NCI-H2227 (cell line): ENCODE data around the gene INTS3.

Experiments used
- DNase-seq: peaks from one replicate; lab custom pipeline; 2025; ENCODE audit not compliant: unreplicated experiment; lab: John Stamatoyannopoulos, UW

INTS3 gene

DNA sequence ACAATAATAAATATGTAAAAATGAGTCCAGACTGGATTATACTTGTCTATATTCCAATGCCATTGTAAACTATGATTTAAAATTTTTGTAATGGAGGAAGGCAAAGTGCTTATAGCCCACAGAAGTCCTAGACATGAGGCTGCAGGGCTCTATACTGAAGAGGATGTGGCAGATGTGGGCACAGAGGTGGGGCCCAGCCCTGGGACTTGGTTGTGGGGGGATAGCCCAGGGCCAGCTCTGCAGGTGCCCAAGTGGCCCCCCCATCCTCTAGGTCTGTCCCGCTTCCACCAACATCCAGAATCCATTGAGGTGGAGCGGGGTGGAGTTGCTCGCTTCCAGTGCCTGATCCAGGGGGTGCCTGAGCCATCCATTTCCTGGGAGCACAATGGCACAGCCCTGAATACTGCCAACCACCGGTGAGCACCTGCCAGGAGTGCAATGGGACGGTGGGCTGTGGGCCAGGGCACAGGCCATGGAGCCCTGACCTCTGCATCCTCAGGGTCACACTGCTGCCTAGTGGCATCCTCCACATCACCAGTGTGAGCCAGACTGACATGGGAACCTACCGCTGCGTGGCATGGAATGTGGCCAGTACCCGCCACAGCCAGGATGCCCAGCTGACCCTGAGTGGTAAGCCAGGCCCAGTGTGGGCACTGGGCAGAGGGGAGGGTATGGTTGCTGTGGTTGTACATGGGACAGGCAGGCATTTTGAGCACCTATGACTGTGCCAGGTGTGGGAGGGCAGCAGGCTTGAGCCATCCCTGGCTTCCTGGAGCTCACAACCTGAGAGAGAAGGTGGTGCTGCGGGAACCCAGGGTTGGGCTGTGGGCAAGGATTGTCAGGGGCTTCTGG lies 68.3 kb downstream of the INTS3 start:
- no peak for DNase-seq

DNA sequence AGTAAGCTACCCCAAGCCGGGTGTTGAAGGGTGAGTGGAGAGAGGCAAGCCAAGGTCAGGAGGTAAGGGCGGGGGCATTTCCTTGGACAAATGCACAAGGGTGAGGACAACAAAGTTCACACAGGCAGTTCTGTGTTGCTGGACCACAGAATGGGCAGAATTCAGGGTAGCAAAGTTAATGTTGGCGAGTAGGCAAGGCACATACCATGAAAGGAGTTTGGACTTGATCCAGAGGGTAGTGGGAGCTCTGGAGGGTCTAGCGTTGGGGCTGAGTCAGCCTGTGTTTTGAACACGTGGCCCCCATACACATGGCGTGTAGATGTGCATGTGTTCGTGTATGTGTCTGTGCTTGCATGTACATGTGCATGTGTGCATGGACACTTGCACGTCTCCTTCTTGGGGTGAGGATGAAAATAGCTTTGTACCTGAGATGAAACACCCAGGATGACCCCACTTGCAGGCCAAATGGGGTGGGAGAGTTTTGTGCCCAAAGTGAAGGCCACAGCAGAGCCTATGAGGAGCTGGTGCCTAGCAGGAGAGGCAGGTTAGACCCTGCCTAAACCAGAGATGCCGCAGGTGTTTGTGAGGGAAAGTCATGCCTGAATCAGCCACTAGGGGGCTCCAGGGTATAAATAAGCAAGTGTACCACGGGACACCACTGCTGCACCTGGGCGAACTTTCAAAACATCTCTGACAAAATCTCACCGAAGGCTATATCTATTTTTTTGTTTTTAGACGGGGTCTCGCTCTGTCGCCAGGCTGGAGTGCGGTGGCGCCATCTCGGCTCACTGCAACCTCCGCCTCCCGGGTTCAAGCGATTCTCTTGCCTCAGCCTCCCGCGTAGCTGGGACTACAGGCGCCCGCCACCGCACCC lies 69.2 kb downstream of the INTS3 start:
- DNase-seq: peak; percentile 56

DNA sequence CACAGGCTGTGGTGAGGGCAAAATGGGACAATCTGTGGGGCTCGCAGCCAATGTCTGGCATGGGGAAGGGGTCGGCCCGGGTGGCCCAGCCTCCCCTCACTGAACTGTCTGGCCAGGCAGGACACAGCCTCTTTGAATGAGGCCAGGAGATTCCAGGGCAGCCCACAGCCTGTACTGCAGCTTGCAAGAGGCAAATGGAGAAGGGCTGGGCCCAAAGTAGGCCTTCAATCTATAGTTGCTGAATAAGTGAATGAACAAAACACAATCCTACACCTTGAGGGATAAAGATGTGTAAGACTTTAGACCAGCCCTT lies 70.6 kb downstream of the INTS3 start:
- no peak for DNase-seq

DNA sequence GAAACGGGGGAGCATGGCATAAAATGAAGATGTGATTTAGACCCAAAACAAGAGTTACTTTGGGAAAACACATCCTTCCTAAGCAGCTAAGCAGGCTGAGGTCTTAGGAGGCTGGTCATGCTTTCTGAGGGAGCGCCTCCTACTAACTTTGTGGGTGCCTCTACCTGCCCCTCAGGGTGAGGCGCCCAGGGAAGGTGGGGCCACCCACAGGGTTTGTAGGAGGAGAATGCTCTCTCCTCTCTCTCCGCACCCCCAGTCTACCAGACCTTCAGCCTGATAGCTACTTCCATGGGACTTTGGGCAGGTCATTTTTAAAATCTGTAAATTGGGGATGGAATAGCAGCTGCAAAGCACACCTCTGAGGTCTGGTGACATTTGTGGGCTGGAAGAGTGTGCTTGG lies 71.2 kb downstream of the INTS3 start:
- DNase-seq: no peak

DNA sequence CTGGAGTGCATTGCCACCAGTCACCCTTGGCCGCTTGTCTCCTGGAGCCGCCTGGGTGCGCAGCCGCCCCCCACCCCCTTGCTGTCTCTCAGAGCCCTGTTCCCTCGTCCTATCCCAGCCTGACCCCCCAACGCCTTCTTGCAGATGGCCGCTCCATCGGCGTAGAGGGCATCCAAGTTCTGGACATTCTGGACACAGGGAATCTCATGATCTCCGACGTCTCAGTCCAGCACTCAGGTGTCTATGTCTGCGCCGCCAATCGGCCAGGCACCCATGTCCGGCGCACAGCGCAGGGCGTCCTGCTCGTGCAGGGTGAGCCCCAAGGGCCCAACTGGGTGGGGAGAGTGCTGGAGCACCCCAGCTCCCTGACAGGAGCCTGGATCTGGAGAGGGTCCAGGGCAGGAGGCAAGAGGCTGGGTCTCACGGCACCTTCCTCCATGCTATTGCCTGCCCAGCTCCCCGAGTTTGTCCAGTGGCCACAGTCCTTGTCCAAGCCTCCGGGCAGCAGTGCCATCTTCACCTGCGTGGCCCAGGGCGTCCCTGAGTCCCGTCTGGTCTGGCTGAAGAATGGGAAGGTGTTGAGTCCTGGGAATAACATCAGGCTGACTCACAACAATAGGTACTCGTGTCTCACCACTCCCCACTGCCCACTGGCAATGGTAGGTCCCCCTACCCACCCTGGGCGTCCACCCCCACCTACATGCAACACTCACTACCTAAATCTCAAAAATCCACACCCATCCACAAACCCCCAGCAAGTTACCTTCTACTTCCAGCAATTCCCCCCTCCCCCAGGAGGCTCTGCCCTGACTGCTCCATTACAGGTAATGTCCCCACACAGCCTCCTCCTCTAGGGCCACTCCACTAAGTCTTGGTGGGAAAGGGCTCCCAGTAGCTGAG lies 72.0 kb downstream of the INTS3 start:
- DNase-seq: no peak

DNA sequence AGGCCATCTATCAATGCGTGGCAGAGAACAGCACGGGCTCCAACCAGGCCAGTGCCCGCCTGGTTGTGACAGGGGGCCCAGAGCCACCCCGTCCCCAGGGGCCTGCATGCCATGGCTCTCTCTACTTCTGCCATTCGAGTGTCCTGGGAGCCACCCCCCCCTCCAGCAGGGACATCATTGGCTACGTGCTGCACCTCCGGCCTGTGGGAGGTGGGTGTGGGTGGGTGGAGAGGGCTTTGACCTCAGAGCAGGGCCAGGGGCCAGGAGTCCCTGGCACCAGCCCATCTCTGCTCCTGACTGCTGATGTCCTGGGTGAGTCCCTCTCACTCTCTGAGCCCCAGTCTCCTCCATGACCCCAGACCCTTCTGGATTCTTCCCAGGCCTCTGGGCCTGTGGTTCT lies 72.7 kb downstream of the INTS3 start:
- DNase-seq: no peak

DNA sequence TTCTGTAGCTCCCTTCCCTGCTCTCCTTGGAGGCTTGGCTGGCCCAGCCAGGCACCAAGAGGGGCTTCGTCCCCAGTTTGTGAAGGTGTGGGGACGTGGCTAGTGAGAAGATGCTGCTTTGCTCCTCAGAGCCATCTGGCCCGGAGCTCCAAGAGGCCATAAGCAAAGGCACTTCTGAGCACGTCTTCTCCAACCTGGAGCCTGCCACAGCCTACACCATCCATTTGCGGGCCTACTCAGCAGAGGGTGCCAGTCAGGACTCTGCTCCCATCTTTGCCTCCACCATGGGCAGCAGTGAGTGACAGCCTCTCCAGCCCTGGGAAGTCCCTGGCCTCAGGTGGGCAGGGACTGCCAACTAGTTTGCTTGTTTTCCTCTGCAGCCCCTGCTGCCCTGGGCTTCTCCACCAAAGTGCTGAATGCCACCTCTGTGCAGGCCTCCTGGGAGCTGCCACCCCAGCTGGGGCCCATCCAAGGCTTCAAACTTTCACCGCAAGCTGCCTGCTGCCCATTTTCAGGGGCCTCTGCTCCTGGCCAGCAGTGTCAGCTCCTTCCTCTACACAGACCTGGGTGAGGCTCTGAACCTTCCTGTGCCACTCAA lies 73.3 kb downstream of the INTS3 start:
- no peak for DNase-seq

DNA sequence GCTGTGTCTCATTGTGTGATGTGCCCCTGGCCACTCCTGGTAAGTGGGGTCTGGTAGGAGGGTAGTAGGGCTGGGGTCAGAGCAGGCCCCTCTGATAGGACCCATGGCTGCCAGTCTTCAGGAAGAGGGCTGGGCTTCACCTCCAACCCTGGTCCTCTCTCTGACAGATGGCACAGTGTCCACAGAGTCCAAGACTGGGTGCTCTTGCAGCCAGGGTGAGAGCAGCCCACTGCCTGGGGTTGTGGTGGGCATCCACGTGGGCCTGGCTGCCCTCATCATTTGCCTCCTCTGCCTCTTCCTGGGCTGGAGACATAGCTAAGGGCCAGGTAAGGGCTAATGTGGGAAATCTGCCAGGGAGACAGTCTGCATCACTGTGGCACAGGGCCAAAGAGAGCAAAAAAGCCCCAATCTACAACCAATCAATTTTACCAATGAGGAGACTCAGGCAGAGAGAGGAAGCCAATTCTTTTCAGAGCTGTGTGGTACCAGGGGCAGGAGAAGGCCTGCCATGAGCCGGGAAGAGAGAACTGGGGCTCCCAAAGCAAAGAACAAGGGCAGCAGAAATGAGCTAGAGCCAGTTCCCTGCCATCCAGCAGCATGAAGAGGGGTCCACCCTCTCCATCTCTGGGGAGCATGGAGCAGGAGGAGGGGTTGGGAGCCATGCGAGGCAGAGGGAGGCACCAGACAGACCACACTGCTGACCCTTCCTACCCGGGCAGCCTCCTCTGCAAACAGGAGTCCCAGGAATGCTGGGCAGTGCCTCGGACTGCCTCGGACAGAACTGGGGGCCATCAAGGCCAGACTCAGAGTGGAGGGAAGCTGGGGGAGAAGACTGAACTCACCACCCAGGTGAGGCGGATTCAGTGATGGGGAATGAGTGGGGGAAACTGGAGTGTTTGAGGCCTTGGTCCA lies 74.2 kb downstream of the INTS3 start:
- DNase-seq: no peak

DNA sequence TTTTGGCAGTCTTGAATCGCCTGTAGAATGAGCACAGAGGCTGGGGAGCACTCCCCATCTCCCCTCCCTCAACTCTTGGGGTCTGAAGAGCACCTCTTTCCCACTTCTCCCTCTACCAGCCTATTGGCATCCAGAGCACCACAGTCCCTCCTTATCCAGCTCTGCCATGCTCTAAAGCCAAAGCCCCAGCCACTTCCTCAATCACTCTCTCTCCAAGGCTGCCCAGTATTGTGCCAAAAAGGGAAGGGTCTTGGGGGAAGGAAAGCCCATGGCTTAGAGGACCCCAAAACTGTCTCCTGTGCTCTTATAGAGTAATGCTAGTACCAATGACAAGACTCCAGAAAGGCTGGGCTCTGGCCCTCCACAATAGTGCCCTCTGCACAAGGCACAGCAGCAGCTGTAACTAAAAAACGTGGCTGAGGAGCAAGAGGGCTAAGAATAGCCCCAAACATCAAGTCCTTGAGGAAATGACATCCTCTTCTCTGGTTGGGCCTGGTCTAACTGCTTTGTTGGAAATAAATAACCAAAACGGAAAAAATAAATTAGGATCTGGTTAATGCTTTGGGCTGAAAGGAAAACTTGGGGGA lies 75.7 kb downstream of the INTS3 start:
- no peak for DNase-seq

DNA sequence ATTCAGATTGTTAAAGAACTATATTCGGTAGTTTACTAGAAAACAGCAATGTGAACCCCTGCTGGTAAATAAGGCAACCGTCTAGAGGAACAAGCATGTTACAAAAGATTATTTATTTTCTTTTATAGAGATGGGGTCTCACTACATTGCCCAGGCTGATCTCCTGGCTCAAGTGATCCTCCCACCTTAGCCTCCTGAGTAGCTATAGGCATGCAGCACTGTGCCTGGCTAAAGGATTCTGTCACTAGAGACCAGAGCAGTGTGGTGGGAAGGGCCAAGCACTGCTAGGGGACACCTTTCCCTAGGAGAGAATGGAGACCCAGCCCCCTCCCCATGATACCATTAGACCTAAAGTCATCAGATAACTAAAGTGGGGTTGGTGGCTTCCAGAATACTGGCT lies 76.3 kb downstream of the INTS3 start:
- no peak for DNase-seq

DNA sequence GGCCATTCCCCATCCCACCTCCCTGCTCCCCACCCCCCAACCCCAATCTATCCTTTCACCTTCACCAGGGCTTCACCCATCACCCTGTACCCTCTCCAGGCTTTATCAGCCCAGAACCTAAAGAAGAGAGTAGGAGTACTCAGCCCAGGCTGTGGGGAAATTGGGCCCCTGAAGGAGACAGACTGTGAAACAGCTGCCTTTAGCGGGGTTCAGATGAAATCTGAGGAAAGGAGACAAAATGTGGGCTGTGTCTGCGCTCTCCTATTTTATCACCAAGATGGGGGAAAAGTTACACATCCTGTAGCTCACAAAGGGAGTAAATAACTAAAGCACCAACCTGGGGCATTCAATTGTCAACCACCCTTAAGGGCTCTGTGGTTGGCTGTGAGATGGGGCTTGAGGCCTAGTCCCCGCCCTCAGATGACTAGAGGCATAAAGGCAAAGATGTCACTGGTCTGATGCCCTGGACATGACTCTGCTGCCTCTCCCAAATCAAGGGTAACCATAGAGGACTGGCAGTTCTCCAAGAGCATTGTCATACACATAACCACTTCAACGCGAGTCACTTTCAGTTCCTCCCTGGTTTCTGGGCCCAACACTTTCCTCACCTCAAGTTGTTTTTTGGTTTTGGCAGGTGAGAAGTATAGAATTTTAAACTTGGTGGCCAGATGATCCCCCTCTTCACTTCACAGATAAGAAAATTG lies 77.3 kb downstream of the INTS3 start:
- no peak for DNase-seq

DNA sequence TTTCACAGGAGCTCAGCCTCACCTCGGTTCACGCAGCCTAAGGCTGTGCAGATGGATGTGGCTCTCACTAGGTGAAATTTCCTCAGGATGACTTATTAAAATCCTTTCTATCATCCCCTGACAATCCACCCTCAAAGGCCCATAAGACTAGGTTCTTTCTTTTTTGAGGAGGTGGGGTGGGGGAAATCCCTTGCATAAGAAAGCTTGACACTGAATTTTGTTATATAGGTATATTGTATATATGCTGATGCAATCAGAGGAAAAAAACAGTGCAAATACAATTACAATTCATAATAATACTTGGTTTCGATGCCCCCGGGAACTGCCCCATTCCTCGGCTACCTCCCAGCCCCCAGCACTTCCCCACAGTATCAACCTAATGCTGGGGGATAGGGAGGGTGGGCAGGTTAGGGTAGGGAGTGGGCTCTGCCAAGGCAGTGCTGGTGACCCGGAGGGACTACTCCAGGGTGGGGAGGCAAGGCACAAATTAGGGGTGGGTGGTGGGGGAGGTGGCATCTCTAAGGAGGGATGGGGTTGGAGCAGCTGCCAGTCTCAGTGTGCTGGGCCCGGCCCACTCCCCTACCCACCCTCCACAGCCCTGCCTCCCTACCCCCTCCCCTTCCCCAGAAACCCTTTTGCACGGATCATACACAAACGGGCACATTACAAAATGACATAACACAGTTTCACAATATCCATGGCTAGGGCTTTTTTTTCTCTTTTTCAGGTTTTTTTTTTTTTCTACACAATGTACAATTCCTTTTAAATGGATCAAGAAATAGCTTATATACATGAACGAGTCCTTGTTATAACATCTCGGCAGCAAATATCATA lies 78.3 kb downstream of the INTS3 start:
- DNase-seq: no peak

DNA sequence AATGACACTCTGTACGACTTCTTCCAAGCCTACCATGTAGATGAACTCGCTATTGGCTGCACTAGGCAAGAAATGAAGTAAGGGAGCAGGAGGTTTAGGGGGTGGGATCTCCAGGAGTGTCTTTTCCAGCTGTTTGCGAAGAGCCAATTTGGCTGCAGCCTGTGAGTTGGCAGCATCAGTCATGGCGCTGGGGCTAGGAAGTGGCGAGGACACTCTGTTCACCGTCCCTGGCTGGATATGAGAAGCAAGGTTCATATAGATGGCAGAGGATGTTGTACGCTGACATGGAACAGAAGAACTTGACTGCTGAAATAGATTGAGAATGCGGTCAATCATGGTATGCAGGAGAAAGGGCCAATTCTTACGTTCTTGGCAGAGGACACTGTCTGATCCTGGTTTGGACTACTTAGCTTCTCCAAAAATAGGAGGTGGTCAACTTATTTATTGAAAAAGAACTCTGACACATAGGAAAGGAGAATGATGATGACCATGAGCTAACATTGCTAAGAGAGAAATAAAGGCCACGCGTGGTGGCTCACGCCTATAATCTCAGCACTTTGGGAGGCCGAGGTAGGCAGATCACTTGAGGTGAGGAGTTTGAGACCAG lies 88.5 kb downstream of the INTS3 start:
- no peak for DNase-seq

DNA sequence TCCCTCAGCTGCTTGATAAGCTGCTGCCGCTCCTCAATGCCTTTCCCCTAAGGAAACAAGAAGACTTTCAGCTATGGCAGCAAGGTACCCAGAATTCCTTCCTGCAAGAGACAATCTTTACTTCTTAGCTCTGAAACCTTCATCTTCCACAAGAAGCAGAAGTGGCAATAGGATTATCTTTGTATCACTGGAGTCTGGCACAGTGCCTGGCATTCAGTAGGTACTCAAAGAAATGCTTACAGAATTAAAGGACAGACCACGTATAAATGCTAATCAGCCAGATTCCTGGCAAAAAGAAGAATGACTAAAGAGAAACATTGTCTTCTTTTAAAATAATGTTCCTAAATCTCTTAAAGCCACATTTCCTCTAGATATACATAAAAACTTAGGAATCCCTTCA lies 91.0 kb downstream of the INTS3 start:
- DNase-seq: no peak
